ENCODE measurements around the gene RECK. TPM values are rescaled to one million over a fixed set of nuclear protein-coding genes. Genes with fewer than 3 reads are reported as not detected.
"Not testable (repeated sequence)": the region's sequence is repeated elsewhere in the genome, so short reads cannot be mapped to it uniquely, and the experiment has no call there.

RECK gene
- total RNA-seq, 1 donor from 2014 or later, result 4.5 TPM

GRCh38 chr9:36127652-36128244 is 91.0 kb downstream of the RECK start:
- ATAC-seq, result peak; percentile 55
- no peak for DNase-seq

GRCh38 chr9:36128349-36128748 is 91.6 kb downstream of the RECK start:
- intact Hi-C loops (cut with micrococcal nuclease), result no loop called here
- DNase-seq (no peak), ATAC-seq (no peak)

More at GRCh38 chr9:36127652-36128244, 91.0 kb downstream of the RECK start:
- intact Hi-C loops (cut with micrococcal nuclease), result no loop called here

DNA sequence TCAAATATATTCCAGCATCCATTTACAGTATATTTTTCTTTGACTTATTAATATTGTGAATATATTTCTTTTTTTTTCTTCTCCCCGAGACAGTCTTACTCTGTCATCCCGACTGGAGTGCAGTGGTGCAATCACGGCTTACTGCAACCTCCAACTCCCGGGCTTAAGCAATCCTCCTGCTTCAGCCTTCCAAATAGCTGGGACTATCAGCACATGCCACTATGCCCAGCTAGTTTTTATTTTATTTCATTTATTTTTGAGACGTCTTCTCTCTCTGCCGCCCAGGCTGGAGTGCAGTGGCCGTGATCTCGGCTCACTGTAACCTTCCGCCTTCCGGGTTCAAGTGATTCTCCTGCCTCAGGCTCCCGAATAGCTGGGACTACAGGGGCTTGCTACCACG is 92.4 kb downstream of the RECK start:
- intact Hi-C loops (cut with micrococcal nuclease), result no loop called here
- DNase-seq (no peak), ATAC-seq (no peak)

DNA sequence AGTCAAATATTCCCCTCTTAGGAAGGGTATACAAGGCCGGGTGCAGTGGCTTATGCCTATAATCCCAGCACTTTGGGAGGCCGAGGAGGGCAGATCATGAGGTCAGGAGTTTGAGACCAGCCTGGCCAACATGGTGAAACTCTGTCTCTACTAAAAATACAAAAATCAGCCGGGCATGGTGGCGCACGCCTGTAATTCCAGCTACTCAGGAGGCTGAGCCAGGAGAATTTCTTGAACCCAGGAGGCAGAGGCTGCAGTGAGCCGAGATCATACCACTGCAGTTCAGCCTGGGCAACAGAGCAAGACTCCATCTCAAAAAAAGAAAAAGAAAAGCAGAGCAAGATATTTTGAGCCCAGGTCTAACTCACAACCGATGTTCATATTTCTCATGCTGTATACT is 95.0 kb downstream of the RECK start:
- ATAC-seq; intact Hi-C loops (cut with micrococcal nuclease); DNase-seq: not testable (repeated sequence)

GRCh38 chr9:36132086-36132485 is 95.4 kb downstream of the RECK start:
- DNase-seq (no peak), ATAC-seq (no peak)
- intact Hi-C loops (cut with micrococcal nuclease), result no loop called here

GRCh38 chr9:36134761-36135505 is 98.2 kb downstream of the RECK start:
- no peak for ATAC-seq
- intact Hi-C loops (cut with micrococcal nuclease), result no loop called here
- DNase-seq, result no peak

DNA sequence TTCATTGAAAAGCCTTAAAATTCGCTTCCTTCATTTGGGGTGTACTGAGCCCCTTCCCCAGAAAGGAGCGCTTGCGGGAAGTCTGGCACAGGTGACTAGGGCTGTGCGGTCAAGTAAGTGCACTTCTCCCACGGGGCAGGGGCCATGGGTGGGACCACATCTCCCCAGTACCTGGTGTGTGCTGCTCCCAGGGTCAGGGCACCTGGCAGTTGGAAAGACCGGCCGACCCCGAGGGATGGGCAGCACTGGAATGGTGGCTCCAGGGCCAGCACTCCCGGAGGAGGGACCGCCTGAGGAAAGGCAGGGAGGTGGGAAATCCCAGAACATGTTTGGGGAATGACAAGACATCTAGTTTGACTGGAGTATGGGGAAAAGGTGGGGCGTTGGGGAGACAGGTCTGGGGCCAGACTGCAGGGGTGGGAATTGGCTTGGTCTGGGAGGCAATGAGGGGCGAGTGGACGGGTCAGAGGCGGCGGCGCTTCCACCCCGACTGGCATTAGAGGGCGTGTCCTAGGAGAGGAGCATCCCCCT is 99.1 kb downstream of the RECK start:
- DNase-seq, result no peak
- no peak for ATAC-seq
- intact Hi-C loops (cut with micrococcal nuclease), result no loop called here

DNA sequence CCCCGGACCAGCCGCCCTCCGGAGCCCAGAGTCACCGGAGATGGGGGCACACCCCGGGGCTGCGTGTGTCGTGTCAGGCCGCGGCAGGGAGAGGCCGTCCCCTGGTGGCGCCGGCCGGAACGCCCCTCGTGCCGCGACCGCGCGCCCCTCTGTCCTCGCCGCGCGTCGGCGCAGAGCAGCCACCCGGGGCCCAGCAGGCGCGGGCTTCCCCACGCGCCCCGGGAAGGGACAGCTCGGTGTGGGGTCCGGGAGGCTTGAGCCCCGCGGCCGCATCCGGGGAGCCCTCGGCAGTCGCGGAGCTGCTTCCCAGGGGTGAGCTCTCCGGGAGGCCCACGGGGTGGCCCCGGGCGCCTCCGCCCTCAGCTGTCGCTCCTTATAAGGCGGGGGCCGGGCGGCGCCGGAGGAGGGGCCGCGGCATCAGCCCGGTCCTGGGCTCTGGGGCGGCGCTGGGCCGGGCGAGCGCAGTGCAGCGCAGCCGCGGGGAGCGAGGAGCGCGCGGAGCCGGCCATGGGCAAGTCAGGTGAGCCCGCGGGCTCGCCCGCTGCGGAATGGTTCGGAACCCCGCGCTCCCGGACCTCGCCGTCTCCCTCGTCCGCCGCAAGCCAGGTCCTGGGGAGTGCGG is 99.7 kb downstream of the RECK start, which contains the start of gene GLIPR2:
Gene GLIPR2, plus strand, starts transcription at position 462 of the 622 bp plus-strand sequence. Its CDS starts 46 bp downstream, at position 508.
- DNase-seq (peak; percentile 92), ATAC-seq (peak; percentile 97)
- intact Hi-C loops (cut with micrococcal nuclease), result no loop called here

DNA sequence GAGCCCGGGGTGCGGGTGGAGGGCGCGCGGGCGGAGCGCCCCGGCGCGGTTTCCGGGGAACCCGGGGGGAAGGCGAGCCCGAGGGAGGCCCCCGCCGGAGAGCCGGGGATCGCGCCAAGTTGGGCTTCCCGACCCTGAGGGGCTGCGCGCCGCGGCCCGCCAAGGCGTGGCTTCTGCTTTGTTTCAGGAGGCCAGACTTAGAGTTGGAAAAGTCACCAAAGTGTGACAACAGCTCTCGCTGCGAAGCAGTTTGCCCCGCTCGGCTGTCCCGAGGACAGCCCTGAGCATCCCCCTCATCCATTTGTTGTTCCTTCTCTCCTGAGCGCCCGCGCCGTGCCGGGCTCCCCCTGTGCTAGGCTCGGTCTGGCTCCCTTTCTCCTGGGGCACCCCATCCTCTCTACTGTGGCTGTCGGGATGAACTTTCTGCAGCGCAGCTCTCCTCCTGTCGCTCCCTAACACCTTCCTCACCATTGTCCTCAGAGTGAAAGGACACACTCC is 100.2 kb downstream of the RECK start:
- ATAC-seq, result peak; percentile 34
- peak; percentile 64 for DNase-seq
- intact Hi-C loops (cut with micrococcal nuclease), result no loop called here

DNA sequence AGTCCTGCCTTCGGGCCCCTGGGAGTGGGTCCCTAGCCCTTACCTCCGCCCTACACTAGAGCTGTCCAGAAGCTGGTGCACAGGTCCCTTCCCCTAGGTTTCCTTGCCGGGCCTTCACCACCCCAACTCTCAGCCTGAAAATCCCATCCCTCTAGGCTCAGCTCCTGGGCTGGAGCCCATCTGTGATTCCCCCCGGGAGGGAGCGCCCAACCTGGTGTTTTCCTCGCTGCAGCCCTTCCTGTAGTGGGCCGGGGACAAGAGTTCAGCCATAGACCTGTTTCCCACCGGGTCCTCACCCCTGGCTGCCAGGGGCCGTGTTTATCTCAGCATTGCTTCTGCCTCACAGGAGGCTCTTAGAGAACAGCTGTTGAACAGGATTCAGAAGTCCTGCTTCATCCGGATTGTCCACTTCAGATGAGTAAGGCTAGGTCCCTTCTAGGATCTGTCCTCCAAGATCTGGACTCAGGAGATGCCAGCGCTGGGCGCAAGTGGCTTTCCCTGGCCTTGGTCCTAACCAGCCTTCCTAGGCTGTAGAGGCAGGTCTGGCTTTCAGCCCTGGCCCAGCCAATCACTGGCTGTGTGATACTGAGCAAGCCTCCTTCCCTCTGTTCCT is 100.8 kb downstream of the RECK start:
- intact Hi-C loops (cut with micrococcal nuclease), result no loop called here
- ATAC-seq, result peak; percentile 6
- peak; percentile 52 for DNase-seq

- DNase-seq (no peak), ATAC-seq (no peak)
- intact Hi-C loops (cut with micrococcal nuclease), result no loop called here
These were observed 101.8 kb downstream of the RECK start for GRCh38 chr9:36138496-36138895.

DNA sequence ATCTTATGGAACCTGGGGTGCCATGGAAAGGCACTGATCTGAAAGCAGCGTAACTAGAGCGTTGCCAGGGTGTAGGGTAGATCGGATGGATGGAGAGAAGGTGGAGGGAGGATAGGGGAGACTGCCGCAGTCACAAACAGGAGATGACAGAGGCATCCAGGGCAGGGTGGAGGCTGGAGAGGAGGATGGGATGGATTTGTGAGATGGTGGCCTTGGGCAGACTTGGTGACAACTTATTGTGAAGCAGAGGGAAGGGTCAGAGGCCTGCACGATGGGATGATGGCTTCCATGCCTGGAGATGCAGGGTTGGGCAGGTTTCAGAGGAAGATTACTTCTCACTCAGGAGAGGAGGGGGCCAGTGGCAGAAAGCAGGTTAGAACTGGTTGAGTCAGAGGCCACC is 102.2 kb downstream of the RECK start:
- intact Hi-C loops (cut with micrococcal nuclease), result no loop called here
- no peak for DNase-seq
- no peak for ATAC-seq

DNA sequence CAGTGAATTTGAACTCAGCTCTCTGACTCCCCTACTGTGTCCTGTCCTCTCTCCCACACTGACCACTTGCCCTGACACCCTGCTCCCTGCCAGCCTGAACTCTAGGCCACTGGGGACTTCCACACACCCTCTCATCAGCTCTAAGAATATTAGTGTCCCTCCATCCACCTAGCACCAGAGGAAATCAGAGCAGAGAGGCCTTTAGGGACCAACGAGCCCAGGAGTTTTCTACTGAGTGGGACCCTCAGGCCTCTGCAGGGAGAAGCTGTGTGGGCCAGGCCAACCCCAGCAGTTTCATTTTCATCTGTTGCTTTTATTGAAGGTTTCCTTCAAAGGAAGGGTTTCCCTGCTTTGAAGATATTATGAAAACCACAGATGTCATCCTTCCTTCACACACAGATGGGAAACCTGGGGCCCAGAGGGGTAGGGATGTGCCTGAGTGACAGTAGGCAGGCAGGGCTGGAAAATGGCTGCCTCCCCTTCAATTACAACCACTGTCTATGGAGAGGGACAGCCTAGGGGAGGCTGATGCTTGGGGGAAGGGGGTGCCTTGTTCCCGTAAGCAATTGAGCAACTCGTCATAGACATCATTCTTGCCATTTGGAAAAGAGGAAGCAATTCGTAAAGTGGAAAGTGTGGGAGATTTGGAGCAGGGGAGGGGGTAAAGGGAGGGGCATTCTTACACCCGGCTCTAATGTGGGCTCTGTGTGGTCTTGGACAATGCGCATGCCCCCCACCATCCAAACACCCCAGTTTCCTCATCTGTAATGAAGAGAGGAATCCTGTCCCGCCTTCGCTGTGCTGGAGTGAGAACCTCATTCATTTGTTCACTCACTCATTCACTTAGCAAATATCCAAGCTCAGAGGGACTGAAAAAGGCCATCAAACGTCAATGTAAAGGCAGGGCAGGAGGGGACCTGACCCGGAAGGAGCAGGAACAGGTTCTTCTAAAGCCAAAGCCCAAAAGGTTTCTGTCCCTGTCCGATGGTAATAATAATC is 103.7 kb downstream of the RECK start:
- intact Hi-C loops (cut with micrococcal nuclease), result no loop called here
- DNase-seq (no peak), ATAC-seq (no peak)

- no peak for DNase-seq
- ATAC-seq, result no peak
- intact Hi-C loops (cut with micrococcal nuclease), result no loop called here
These were observed 104.6 kb downstream of the RECK start for GRCh38 chr9:36141288-36141687.

DNA sequence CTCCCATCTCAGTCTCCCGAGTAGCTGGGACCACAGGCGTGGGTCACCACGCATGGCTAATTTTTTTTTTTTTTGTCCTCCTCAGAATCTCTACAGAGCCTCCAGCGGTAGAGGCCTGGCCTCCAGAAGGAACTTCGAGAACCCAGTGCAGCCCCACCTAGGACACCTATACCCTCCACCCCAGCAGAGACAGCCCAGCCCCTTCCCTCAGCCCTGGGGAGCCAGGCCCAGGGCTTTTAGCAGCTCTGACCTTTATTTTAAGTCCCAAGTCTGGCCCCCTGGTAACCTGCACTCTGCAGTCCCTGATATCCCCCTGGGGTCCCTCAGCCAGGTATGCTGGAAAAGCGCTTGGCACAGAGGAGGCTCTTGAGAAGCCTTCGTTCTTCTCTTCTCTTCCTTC is 105.0 kb downstream of the RECK start:
- intact Hi-C loops (cut with micrococcal nuclease), result no loop called here
- DNase-seq, result no peak
- no peak for ATAC-seq

DNA sequence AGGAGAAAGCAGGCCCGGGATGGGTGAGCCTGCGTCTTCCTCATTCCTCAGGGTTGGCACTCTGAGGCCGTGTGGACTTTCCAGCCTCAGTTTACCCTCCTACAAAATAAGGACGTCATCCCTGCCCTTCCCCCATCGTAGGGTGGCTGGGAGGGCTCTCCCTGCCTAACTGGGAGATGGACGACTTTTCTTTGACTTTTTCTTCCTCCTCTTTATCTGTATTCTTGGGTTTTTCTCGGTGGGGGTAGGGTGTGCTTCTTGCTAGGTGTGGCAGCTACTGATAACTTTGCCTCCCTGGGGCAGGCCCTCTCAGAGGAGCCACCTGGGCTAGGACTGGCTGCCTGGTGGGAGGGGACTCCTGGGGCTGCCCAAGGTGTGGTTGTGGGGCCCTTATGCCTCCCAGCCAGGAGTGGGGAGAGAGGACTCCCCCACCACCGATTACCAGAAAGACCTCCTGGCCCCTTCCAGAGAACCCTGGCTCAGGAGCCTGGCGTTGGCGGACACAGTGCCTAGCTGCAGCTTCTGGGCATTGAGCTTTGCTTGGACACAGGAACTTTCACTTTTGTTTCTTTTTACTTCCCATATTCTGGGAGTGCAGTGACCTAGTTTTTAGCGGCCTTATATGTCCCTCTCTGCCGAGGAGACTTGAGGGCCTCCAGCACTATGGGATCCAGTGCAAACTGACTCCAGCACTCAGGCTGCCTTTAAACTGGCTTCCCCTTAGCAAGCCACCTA is 106.0 kb downstream of the RECK start:
- no peak for DNase-seq
- intact Hi-C loops (cut with micrococcal nuclease), result no loop called here
- peak; percentile 65 for ATAC-seq

- ATAC-seq (no peak), DNase-seq (no peak)
- intact Hi-C loops (cut with micrococcal nuclease), result no loop called here
These were observed 106.5 kb downstream of the RECK start for GRCh38 chr9:36143245-36143641.

Data from left ventricle myocardium superior (tissue), 1 donor.